Glutamatergic neuron (in vitro differentiated cells): ENCODE results near the gene TH. TPM values are rescaled to one million over a fixed set of nuclear protein-coding genes. Genes with fewer than 3 reads are reported as not detected.

Source experiments
- DNase-seq: peaks from one replicate; pipeline ENCODE4 v3.0.0; 2022
- H3K27ac Mint-ChIP-seq: one replicate; pipeline ENCODE4 v1.8.0; 2020; ENCODE audit warnings: mild to moderate bottlenecking, mixed read lengths, inconsistent platforms; ENCODE audit not compliant: unreplicated experiment
- H3K27me3 Mint-ChIP-seq: one replicate; pipeline ENCODE4 v1.8.0; 2020; ENCODE audit warnings: mild to moderate bottlenecking, moderate library complexity, mixed read lengths, inconsistent platforms; ENCODE audit not compliant: unreplicated experiment
- H3K36me3 Mint-ChIP-seq: one replicate; pipeline ENCODE4 v1.8.0; 2020; ENCODE audit warnings: mild to moderate bottlenecking, mixed read lengths, inconsistent platforms; ENCODE audit not compliant: unreplicated experiment
- H3K4me1 Mint-ChIP-seq: one replicate; pipeline ENCODE4 v1.8.0; 2020; ENCODE audit warnings: mild to moderate bottlenecking, low read depth, mixed read lengths, inconsistent platforms; ENCODE audit not compliant: unreplicated experiment
- H3K4me3 Mint-ChIP-seq: one replicate; pipeline ENCODE4 v1.8.0; 2020; ENCODE audit warnings: mild to moderate bottlenecking, mixed read lengths, inconsistent platforms; ENCODE audit not compliant: unreplicated experiment
- H3K9me3 Mint-ChIP-seq: one replicate; pipeline ENCODE4 v1.8.0; 2020; ENCODE audit warnings: mild to moderate bottlenecking, moderate library complexity, mixed read lengths, inconsistent platforms; ENCODE audit not compliant: unreplicated experiment
- CTCF ChIP-seq: fragments of 200-600 bp; sonication (generic); IDR thresholded peaks from one replicate; pipeline ENCODE4 v1.5.0; 2021; ENCODE audit not compliant: partially characterized antibody, unreplicated experiment
- total RNA-seq: library from RNA; stranded (reverse); fragmentation: NEBNext Ultra II Directional; extraction: Animal tissue kit (Norgen Biotek cat#: 25700); gene quantifications from one replicate; pipeline ENCODE4 v1.2.1, GENCODE V29; 2021; ENCODE audit not compliant: unreplicated experiment

Gene TH
- total RNA-seq, 1 donor from 2014 or later: not detected

- H3K27me3 Mint-ChIP-seq: peaks cover 8% of the 10 kb centered on the region
- no peak overlapping the region for H3K27ac Mint-ChIP-seq
- no peak for DNase-seq
Observed at GRCh38 chr11:2173150-2173693, 1.6 kb upstream of the TH start.

GRCh38 chr11:2172676-2173075, 1.1 kb upstream of the TH start:
- DNase-seq: no peak
- H3K27ac Mint-ChIP-seq: no peak overlapping the region
- no peak overlapping the region for H3K4me3 Mint-ChIP-seq
- no peaks in the 10 kb centered on the region for H3K36me3 Mint-ChIP-seq
- peaks cover 8% of the 10 kb centered on the region for H3K27me3 Mint-ChIP-seq
- no peak for TF ChIP-seq CTCF
- H3K4me1 Mint-ChIP-seq: no peaks in the 10 kb centered on the region
- H3K9me3 Mint-ChIP-seq: peaks cover 2% of the 10 kb centered on the region

More at GRCh38 chr11:2173150-2173693, 1.6 kb upstream of the TH start:
- Mint-ChIP-seq H3K4me3 (no peak overlapping the region), H3K9me3 (no peaks in the 10 kb centered on the region), H3K4me1 (no peaks in the 10 kb centered on the region), H3K36me3 (no peaks in the 10 kb centered on the region)
- TF ChIP-seq CTCF: no peak

GRCh38 chr11:2169626-2170570, 1.7 kb downstream of the TH start:
- H3K27ac Mint-ChIP-seq: no peak overlapping the region
- no peak for DNase-seq
- H3K4me1 Mint-ChIP-seq: no peaks in the 10 kb centered on the region
- peaks cover 2% of the 10 kb centered on the region for H3K9me3 Mint-ChIP-seq
- no peaks in the 10 kb centered on the region for H3K36me3 Mint-ChIP-seq
- H3K27me3 Mint-ChIP-seq: peaks cover 5% of the 10 kb centered on the region
- no peak for TF ChIP-seq CTCF
- no peak overlapping the region for H3K4me3 Mint-ChIP-seq

- no peak overlapping the region for H3K4me3 Mint-ChIP-seq
- DNase-seq: no peak
- H3K27ac Mint-ChIP-seq: no peak overlapping the region
- peaks cover 2% of the 10 kb centered on the region for H3K9me3 Mint-ChIP-seq
- H3K4me1 Mint-ChIP-seq: no peaks in the 10 kb centered on the region
- H3K27me3 Mint-ChIP-seq: peaks cover 5% of the 10 kb centered on the region
- no peak for TF ChIP-seq CTCF
- no peaks in the 10 kb centered on the region for H3K36me3 Mint-ChIP-seq
Observed at GRCh38 chr11:2169005-2169378, 2.6 kb downstream of the TH start.
